ENCODE results near the gene CBLN2.

GRCh38 chr18:72584787-72585186, 40.6 kb upstream of the CBLN2 start:
- TF ChIP-seq CTCF (IDR thresholded peaks at IDR 0.05; ENCODE audit: low read depth, low read length, missing input control) (no peak), ZBTB33 (IDR thresholded peaks at IDR 0.05) (no peak), JUND (IDR thresholded peaks at IDR 0.05) (no peak), RAD21 (IDR thresholded peaks at IDR 0.05) (no peak), FOXA2 (IDR thresholded peaks at IDR 0.05) (no peak), SP1 (IDR thresholded peaks at IDR 0.05) (no peak), GABPA (IDR thresholded peaks at IDR 0.05 in 1 of 2, conservative IDR thresholded peaks at IDR 0.05 in 1 of 2) (no peak), EGR1 (IDR thresholded peaks at IDR 0.05; ENCODE audit: low read depth in 2 of 2) (no peak), RXRA (IDR thresholded peaks at IDR 0.05) (no peak)

Measured in liver (tissue), 3 donors.